BLaER1 treated with 17β-estradiol and CSF1 and Interleukin-3, amounts not matched to agents 10 nM and 100 nM (cell line): ENCODE results near the gene ATP6V0A1.
"Not testable (repeated sequence)": the region's sequence is repeated elsewhere in the genome, so short reads cannot be mapped to it uniquely, and the experiment has no call there.

Source experiments
- H3K27ac ChIP-seq, 11 experiments: shearing (Covaris generic); formaldehyde crosslinking; 2 replicates each; pipeline ENCODE4 v1.8.1; 2022
- H3K27me3 ChIP-seq, 11 experiments: shearing (Covaris generic); formaldehyde crosslinking; 2 replicates each; pipeline ENCODE4 v1.8.1; 2022
- H3K36me3 ChIP-seq, 11 experiments: shearing (Covaris generic); formaldehyde crosslinking; 2 replicates each; pipeline ENCODE4 v1.8.1; 2022
- H3K4me1 ChIP-seq, 10 experiments: shearing (Covaris generic); formaldehyde crosslinking; 2 replicates each; pipeline ENCODE4 v1.8.1; 2022
- H3K4me2 ChIP-seq, 11 experiments: shearing (Covaris generic); formaldehyde crosslinking; 2 replicates each; pipeline ENCODE4 v1.8.1; 2022
- H3K4me3 ChIP-seq, 10 experiments: shearing (Covaris generic); formaldehyde crosslinking; 2 replicates each; pipeline ENCODE4 v1.8.1; 2022
- H3K9ac ChIP-seq, 11 experiments: shearing (Covaris generic); formaldehyde crosslinking; 2 replicates each; pipeline ENCODE4 v1.8.1; 2022
- H3K9me3 ChIP-seq, 11 experiments: shearing (Covaris generic); formaldehyde crosslinking; replicated peaks in 1 of 11; 2 replicates each; pipeline ENCODE4 v1.8.1; 2022
- H4K20me1 ChIP-seq, 11 experiments: shearing (Covaris generic); formaldehyde crosslinking; 2 replicates each; pipeline ENCODE4 v1.8.1; 2022
- Cebpa-rat ChIP-seq, 11 experiments: shearing (Covaris generic); IDR thresholded peaks; 2 replicates each; pipeline ENCODE4 v1.8.1; 2022

Gene ATP6V0A1

DNA sequence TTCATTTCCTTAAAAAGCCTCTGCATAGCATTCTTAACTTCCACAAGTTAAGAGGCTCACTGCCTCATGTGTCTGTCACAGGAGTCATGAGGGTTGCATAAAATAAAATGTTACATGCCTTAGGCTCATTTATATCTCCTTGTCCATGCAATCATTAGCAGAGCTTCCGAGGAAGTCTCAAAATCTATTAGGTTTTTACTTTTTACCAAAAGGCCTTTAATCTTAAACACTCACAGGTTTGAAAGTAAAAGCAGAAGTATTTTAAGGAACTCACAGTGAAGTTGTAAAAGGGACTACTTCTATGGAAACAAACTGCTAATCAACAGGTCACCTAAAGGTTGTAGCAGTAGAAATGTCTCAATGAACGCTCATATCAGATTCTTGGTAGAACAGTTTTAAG lies 5.2 kb upstream of the ATP6V0A1 start:
- Histone ChIP-seq H3K9ac (peak overlapping the region in 5 of 11 experiments; percentile 2 to 66 (median 24); a peak in 8 of 22 replicates), H3K36me3 (no peaks in the 10 kb centered on the region), H3K9me3 (peaks cover 0 to 9% (median 3%) of the 10 kb centered on the region in 11 experiments; a peak in 13 of 22 replicates), H4K20me1 (no peaks in the 10 kb centered on the region), H3K4me2 (peak overlapping the region in 8 of 11 experiments; percentile 82 to 96 (median 92); a peak in 18 of 22 replicates), H3K27me3 (peaks cover 0 to 3% (median under 1%) of the 10 kb centered on the region in 11 experiments; a peak in 7 of 22 replicates), H3K4me3 (no peak overlapping the region; a peak in 1 of 20 replicates), H3K27ac (peak overlapping the region in 7 of 11 experiments; percentile 2 to 95 (median 62); a peak in 12 of 22 replicates), H3K4me1 (peaks cover 46 to 70% (median 59%) of the 10 kb centered on the region in 10 experiments)
- no peak for TF ChIP-seq Cebpa-rat (IDR thresholded peaks at IDR 0.05)

DNA sequence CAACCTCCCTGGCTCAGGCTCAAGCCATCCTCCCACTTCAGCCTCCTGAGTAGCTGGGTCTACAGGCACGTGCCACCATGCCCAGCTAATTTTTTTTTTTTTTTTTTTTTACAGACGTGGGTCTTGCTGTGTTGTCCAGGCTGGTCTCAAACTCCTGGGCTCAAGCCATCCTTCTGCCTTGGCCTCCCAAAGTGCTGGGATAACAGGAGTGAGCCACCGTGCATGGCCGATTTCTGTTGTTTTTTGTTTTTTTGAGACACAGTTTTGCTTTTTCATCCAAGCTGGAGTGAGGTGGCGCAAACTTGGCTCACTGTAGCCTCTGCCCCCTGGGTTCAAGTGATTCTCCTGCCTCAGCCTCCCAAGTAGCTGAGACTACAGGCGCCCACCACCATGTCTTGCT lies 3.7 kb upstream of the ATP6V0A1 start:
- H3K36me3 ChIP-seq, H3K4me3 ChIP-seq, H3K9me3 ChIP-seq: not testable (repeated sequence)
- Histone ChIP-seq H3K4me2 (peak overlapping the region; percentile 70 to 96 (median 91); a peak in 21 of 22 replicates), H3K9ac (peak overlapping the region in 4 of 11 experiments; percentile 84 to 94 (median 90); a peak in 2 of 22 replicates), H3K27ac (peak overlapping the region; percentile 82 to 98 (median 94); a peak in 19 of 22 replicates), H3K4me1 (peaks cover 61 to 78% (median 71%) of the 10 kb centered on the region in 10 experiments), H4K20me1 (peaks cover 0 to 11% (median 0%) of the 10 kb centered on the region in 11 experiments; a peak in 5 of 22 replicates), H3K27me3 (peaks cover 0 to 17% (median 13%) of the 10 kb centered on the region in 11 experiments; a peak in 17 of 22 replicates)

DNA sequence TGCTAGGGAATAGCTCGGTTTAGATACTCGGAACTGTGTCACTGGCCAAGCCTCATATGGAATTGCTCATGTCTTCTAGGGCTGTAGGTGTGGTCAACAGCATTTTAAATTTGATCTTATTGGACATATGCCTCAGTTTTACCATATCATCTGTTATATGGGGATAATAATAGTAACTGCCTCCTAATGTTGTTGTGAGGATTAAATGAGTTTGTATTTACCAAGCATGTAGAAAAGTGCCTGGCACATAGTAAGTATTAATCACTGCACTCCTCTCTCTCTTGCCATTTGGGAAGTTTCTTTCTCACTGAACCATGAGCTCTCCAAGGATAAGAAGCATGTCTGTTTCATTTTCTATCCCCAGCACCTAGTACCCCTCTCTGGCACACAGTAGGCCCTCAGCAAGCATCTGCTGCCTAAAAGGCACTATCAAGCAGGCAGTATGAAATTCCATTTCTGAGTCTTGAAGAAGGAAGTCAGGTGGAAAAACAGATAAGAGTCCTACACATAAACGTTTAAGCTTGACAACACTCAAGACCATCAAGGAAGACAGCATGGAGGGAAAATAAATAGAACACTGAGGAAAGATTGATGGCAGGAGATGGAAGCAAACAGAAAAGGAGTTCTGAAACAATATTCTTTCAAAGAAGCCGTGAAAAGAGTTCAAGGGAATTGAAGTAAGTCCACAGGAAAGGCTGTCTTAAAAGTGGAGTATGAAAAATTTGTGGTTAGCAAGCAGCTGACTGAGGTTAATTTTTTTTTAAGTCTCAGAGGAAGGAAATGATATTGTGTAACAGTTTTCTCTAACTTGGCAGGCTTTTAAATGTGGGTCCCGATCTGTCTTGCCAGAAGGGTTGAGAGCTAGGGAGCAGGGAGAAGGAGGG lies 2.2 kb upstream of the ATP6V0A1 start:
- TF ChIP-seq Cebpa-rat (IDR thresholded peaks at IDR 0.05), result peak; percentile 31 to 97 (median 92); a peak in 18 of 22 replicates
- H3K4me2 ChIP-seq, result peak overlapping the region; percentile 70 to 96 (median 91)
- H3K36me3 ChIP-seq, result peaks cover 0 to 11% (median 0%) of the 10 kb centered on the region in 11 experiments; a peak in 7 of 22 replicates
- H3K9ac ChIP-seq, result peak overlapping the region; percentile 69 to 94 (median 81)
- peaks cover 68 to 90% (median 78%) of the 10 kb centered on the region in 10 experiments for H3K4me1 ChIP-seq
- H4K20me1 ChIP-seq, result peaks cover 0 to 25% (median 0%) of the 10 kb centered on the region in 11 experiments; a peak in 8 of 22 replicates
- H3K27ac ChIP-seq, result peak overlapping the region; percentile 82 to 98 (median 94)
- H3K4me3 ChIP-seq, result peak overlapping the region; percentile 19 to 80 (median 42); a peak in 16 of 20 replicates
- H3K27me3 ChIP-seq, result peaks cover 0 to 22% (median 13%) of the 10 kb centered on the region in 11 experiments; a peak in 17 of 22 replicates
- no peaks in the 10 kb centered on the region for H3K9me3 ChIP-seq

DNA sequence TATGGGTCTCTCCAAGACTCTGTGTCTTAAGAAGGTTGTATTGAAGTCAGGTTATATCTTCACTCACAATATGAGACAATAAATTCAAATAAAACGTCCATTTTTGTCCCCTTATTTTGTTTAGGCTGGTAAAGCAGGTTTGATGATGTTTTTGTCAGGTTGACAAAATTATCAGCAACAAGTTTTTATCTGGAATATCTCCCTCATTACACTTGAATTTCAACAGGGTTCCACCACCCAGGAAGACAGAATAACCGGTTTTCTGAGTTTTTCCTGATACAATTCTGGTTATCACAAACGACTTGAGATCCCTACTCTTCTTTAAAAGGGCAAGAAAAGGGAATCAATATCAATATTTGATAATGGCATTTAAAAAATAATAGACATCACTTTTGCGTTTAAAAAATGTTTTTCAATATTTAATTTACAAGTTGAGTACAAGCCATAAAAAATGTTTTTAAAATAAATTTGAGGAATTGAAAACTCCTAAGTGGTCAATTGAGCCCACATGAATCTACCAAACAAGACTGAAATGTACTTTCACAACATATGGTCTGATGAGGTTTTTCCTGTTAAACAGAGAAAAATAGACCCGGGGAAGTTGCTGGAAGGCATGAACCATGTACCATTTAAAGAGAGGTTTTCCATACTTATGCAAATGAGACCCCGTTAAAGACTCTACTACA lies 1.4 kb upstream of the ATP6V0A1 start:
- H3K9ac ChIP-seq, result peak overlapping the region; percentile 69 to 94 (median 81)
- peaks cover 0 to 33% (median 0%) of the 10 kb centered on the region in 11 experiments; a peak in 8 of 22 replicates for H4K20me1 ChIP-seq
- H3K4me2 ChIP-seq, result peak overlapping the region; percentile 70 to 96 (median 91)
- peak overlapping the region; percentile 82 to 98 (median 94) for H3K27ac ChIP-seq
- H3K27me3 ChIP-seq, result peaks cover 0 to 22% (median 13%) of the 10 kb centered on the region in 11 experiments; a peak in 17 of 22 replicates
- H3K36me3 ChIP-seq, result peaks cover 0 to 18% (median 0%) of the 10 kb centered on the region in 11 experiments; a peak in 7 of 22 replicates
- no peak; a peak in 2 of 22 replicates for TF ChIP-seq Cebpa-rat (IDR thresholded peaks at IDR 0.05)
- no peaks in the 10 kb centered on the region for H3K9me3 ChIP-seq
- H3K4me3 ChIP-seq, result peak overlapping the region; percentile 16 to 80 (median 42); a peak in 15 of 20 replicates
- H3K4me1 ChIP-seq, result peaks cover 68 to 91% (median 78%) of the 10 kb centered on the region in 10 experiments

DNA sequence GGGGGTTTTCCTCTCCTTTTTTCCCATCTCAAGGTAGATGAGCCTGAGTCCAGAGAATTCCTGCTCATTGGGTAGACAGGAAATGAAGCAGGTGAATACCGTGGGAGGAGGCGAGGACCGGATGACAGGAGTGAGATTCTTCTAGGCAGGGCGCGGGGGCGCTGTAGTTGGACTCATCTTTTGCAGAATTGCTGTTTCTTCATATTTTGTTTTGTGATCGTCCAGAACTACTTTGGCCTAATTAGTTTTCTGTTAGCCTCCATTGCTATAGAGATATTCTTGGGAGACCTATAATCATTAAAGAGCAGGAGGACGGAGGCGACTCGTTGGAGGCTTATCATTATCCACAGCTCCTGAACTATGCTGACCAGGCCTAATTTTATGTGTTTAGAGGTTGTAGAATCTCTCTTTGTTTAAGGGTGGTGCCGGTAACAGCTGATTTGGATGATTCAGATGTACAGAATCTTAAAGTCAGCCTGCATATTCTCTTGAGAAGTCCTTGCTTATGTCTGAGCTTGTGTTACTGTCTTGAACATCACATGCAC lies 650 bp downstream of the ATP6V0A1 start:
- H3K4me3 ChIP-seq, result peak overlapping the region; percentile 45 to 99 (median 62)
- H3K9me3 ChIP-seq, result no peaks in the 10 kb centered on the region
- peak overlapping the region in 9 of 11 experiments; percentile 28 to 98 (median 94); a peak in 15 of 22 replicates for H3K27ac ChIP-seq
- H4K20me1 ChIP-seq, result peaks cover 0 to 54% (median 0%) of the 10 kb centered on the region in 11 experiments; a peak in 9 of 22 replicates
- no peak for TF ChIP-seq Cebpa-rat (IDR thresholded peaks at IDR 0.05)
- H3K9ac ChIP-seq, result peak overlapping the region in 9 of 11 experiments; percentile 16 to 94 (median 62); a peak in 14 of 22 replicates
- peaks cover 0 to 39% (median 0%) of the 10 kb centered on the region in 11 experiments; a peak in 8 of 22 replicates for H3K36me3 ChIP-seq
- peaks cover 0 to 22% (median 13%) of the 10 kb centered on the region in 11 experiments; a peak in 17 of 22 replicates for H3K27me3 ChIP-seq
- H3K4me1 ChIP-seq, result peaks cover 59 to 75% (median 64%) of the 10 kb centered on the region in 10 experiments
- peak overlapping the region; percentile 70 to 96 (median 91) for H3K4me2 ChIP-seq

DNA sequence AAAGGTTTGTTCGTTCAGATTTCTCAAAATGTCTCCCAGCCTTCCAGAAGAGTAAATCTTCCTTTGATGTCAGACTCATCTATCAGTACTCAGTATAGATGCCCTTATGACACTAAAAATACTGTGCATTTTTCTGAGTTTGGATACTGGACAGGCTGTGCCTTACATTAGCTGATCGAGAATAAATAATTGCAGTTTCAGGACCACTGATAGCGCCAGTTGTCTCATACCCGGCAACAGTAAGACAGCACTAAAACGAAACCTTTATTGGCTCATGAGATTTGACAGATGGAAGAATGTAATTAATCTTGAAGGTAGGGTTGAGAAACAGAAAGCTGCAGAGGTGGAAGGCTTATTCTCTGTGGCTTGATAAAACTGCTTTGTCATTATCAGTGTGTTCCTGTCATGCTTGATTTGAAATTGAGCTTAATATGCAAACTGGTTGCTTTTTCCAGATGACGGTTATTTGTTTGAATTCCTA lies 1.2 kb downstream of the ATP6V0A1 start:
- TF ChIP-seq Cebpa-rat (IDR thresholded peaks at IDR 0.05), result peak in 1 of 11 experiments; percentile 31; a peak in 1 of 22 replicates
- Histone ChIP-seq H3K36me3 (peaks cover 0 to 44% (median 0%) of the 10 kb centered on the region in 11 experiments; a peak in 8 of 22 replicates), H4K20me1 (peaks cover 0 to 59% (median 0%) of the 10 kb centered on the region in 11 experiments; a peak in 9 of 22 replicates), H3K27me3 (peaks cover 0 to 22% (median 13%) of the 10 kb centered on the region in 11 experiments; a peak in 17 of 22 replicates), H3K9ac (peak overlapping the region in 4 of 11 experiments; percentile 84 to 94 (median 90); a peak in 8 of 22 replicates), H3K4me2 (peak overlapping the region; percentile 70 to 96 (median 91)), H3K4me3 (peak overlapping the region in 9 of 10 experiments; percentile 55 to 99 (median 63); a peak in 15 of 20 replicates), H3K27ac (peak overlapping the region in 10 of 11 experiments; percentile 4 to 98 (median 25); a peak in 12 of 22 replicates), H3K9me3 (no peaks in the 10 kb centered on the region), H3K4me1 (peaks cover 56 to 74% (median 59%) of the 10 kb centered on the region in 10 experiments)

DNA sequence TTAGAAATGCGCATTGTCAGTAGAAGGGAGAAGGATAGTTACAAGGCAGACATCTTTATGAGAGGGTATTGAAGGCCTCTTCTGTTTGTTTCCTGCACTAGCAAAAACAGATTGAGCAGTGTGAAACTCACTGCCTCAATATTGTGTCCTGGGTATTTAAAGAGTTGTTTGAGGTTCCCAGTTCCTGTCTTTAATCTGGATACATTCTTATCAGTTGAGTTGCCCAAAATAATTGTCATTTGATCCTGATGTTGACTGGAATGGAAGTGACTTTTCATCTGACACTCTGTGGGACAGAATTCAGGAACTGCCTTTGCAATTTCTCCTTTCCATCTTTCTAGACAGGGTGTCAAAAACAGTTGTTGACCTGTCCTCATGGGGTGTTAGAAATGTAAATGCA lies 1.7 kb downstream of the ATP6V0A1 start:
- no peak for TF ChIP-seq Cebpa-rat (IDR thresholded peaks at IDR 0.05)
- Histone ChIP-seq H3K4me3 (peak overlapping the region in 6 of 10 experiments; percentile 62 to 99 (median 86); a peak in 12 of 20 replicates), H3K4me2 (peak overlapping the region; percentile 70 to 96 (median 91)), H3K27ac (peak overlapping the region in 10 of 11 experiments; percentile 2 to 98 (median 20); a peak in 11 of 22 replicates), H3K4me1 (peaks cover 51 to 74% (median 54%) of the 10 kb centered on the region in 10 experiments), H4K20me1 (peaks cover 0 to 65% (median 0%) of the 10 kb centered on the region in 11 experiments; a peak in 9 of 22 replicates), H3K27me3 (peaks cover 0 to 22% (median 13%) of the 10 kb centered on the region in 11 experiments; a peak in 17 of 22 replicates), H3K9me3 (no peaks in the 10 kb centered on the region), H3K9ac (peak overlapping the region in 4 of 11 experiments; percentile 84 to 94 (median 90); a peak in 8 of 22 replicates), H3K36me3 (peaks cover 0 to 50% (median 0%) of the 10 kb centered on the region in 11 experiments; a peak in 8 of 22 replicates)
